ENCODE results near the gene ZNF638.

DNA sequence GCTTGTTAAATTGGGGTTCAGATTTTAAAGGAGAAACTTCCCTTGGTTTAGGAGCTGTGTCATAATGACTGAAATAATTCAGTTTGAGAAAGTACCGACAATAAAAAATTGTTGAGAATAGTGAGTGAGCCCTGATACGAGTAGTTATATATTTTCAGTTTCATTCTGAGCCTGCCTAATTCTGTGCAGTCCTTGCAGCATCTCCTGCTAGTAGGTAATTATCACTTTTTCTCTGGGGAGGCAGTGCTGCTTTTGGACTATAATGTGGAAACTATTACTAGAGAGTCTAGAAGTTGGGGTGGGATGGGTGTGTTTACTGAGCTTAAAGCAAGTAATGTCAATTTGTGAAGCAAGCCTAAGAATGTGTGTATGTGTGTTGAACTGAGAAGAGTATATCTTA lies 21.7 kb downstream of the ZNF638 start:
- TF ChIP-seq, protein P1, sequence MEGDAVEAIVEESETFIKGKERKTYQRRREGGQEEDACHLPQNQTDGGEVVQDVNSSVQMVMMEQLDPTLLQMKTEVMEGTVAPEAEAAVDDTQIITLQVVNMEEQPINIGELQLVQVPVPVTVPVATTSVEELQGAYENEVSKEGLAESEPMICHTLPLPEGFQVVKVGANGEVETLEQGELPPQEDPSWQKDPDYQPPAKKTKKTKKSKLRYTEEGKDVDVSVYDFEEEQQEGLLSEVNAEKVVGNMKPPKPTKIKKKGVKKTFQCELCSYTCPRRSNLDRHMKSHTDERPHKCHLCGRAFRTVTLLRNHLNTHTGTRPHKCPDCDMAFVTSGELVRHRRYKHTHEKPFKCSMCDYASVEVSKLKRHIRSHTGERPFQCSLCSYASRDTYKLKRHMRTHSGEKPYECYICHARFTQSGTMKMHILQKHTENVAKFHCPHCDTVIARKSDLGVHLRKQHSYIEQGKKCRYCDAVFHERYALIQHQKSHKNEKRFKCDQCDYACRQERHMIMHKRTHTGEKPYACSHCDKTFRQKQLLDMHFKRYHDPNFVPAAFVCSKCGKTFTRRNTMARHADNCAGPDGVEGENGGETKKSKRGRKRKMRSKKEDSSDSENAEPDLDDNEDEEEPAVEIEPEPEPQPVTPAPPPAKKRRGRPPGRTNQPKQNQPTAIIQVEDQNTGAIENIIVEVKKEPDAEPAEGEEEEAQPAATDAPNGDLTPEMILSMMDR (IDR thresholded peaks at IDR 0.05; ENCODE audit: extremely low read depth in 1 of 2, insufficient read depth in 1 of 2, low read depth in 1 of 2, low read length in 2 of 2) = no peak
- TF ChIP-seq EZH2 (IDR thresholded peaks at IDR 0.05; ENCODE audit: borderline replicate concordance, low read depth, low read length, severe bottlenecking) (no peak), POLR2AphosphoS5 (IDR thresholded peaks at IDR 0.05; ENCODE audit: insufficient read depth, low read depth, low read length) (no peak)

Measured in endothelial cell of umbilical vein (primary cell).